K562 (cell line): ENCODE measurements around the gene ERCC2.

Experiments used
- FOXJ3 ChIP-seq: sonication (generic); formaldehyde crosslinking; IDR thresholded peaks from 2 replicates; pipeline ENCODE4 v1.4.0; 2020; ENCODE audit warnings: mild to moderate bottlenecking, missing genetic modification reagents
- POLR2AphosphoS2 ChIP-seq: IDR thresholded peaks from 2 replicates; pipeline ENCODE4 v1.6.1; 2012; ENCODE audit warnings: low read length, improper control_type of control experiment
- POLR2AphosphoS5 ChIP-seq: IDR thresholded peaks from 2 replicates; pipeline ENCODE4 v1.6.1; 2011; ENCODE audit warnings: mild to moderate bottlenecking, low read depth, low read length, moderate library complexity; ENCODE audit not compliant: control insufficient read depth, insufficient read depth
- POU5F1 ChIP-seq: fragments of 150-350 bp; IDR thresholded peaks from 2 replicates; pipeline ENCODE4 v1.6.1; 2014; ENCODE audit warnings: borderline replicate concordance, low read length, low read depth, mild to moderate bottlenecking; ENCODE audit not compliant: partially characterized antibody
- PTBP1 ChIP-seq: fragments of 200-400 bp; formaldehyde crosslinking; IDR thresholded peaks from 2 replicates; pipeline ENCODE4 v1.6.1; 2017; ENCODE audit warnings: low read depth, low read length
- RFX7 ChIP-seq: fragments of 250-450 bp; sonication (Bioruptor Pico); IDR thresholded peaks from 2 replicates; pipeline ENCODE4 v1.5.1; 2021; ENCODE audit warnings: mild to moderate bottlenecking
- STAT5A ChIP-seq: IDR thresholded peaks from 2 replicates; pipeline ENCODE4 v1.6.1; 2012; ENCODE audit warnings: low read length, inconsistent platforms, borderline replicate concordance
- ZBTB8A ChIP-seq: fragments of 450-650 bp; IDR thresholded peaks from 2 replicates; pipeline ENCODE4 v1.6.1; 2018; ENCODE audit warnings: mild to moderate bottlenecking, moderate library complexity; ENCODE audit not compliant: partially characterized antibody
- ZNF175 ChIP-seq: fragments of 200-800 bp; sonication (Bioruptor generic); IDR thresholded peaks from 2 replicates; pipeline ENCODE4 v1.6.1; 2016; ENCODE audit warnings: low read depth, mild to moderate bottlenecking, missing genetic modification characterization, missing compliant biosample characterization
- ZNF668 ChIP-seq: fragments of 250-450 bp; sonication (Bioruptor Pico); IDR thresholded peaks from 2 replicates; pipeline ENCODE4 v1.8.0; 2022; ENCODE audit warnings: mild to moderate bottlenecking, inconsistent platforms
- TF ChIP-seq, protein P1 (sequence below), 3 experiments: IDR thresholded peaks in 2 of 3; conservative IDR thresholded peaks in 1 of 3; 2 replicates each; pipeline ENCODE4 v1.5.1; 2011 to 2012; ENCODE audit warnings: low read length in 3 of 3, mild to moderate bottlenecking in 3 of 3, control low read depth in 2 of 3, improper control_type of control experiment in 1 of 3, inconsistent platforms in 1 of 3, low read depth in 1 of 3, mixed read lengths in 1 of 3, moderate library complexity in 1 of 3; ENCODE audit not compliant: insufficient read depth in 2 of 3
- TF ChIP-seq, protein P2 (sequence below): IDR thresholded peaks from 3 replicates; pipeline ENCODE4 v1.6.1; 2011; ENCODE audit warnings: borderline replicate concordance, mild to moderate bottlenecking, moderate library complexity; ENCODE audit not compliant: insufficient read length; ENCODE audit errors: extremely low read depth

DNA sequence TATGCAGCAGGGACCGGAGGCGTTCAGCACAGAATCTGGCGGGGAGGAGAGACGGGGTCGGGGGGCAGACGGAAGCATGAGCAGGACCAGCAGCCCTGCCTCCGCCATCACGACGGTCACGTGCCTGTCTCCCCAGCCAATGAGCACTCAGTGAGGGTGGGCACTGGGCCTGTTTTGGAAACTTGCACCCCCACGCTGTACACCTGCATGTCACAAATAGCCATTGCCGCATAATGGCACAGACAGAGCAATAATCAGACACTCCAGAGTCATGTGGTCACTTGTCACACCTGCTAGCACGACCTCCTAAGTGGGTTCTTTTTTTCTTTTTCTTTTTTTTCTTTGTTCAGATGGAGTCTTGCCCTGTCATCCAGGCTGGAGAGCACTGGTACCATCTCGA is 8.8 kb downstream of the ERCC2 start:
- TF ChIP-seq, protein P1, sequence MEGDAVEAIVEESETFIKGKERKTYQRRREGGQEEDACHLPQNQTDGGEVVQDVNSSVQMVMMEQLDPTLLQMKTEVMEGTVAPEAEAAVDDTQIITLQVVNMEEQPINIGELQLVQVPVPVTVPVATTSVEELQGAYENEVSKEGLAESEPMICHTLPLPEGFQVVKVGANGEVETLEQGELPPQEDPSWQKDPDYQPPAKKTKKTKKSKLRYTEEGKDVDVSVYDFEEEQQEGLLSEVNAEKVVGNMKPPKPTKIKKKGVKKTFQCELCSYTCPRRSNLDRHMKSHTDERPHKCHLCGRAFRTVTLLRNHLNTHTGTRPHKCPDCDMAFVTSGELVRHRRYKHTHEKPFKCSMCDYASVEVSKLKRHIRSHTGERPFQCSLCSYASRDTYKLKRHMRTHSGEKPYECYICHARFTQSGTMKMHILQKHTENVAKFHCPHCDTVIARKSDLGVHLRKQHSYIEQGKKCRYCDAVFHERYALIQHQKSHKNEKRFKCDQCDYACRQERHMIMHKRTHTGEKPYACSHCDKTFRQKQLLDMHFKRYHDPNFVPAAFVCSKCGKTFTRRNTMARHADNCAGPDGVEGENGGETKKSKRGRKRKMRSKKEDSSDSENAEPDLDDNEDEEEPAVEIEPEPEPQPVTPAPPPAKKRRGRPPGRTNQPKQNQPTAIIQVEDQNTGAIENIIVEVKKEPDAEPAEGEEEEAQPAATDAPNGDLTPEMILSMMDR (IDR thresholded peaks at IDR 0.05 in 2 of 3, conservative IDR thresholded peaks at IDR 0.05 in 1 of 3; ENCODE audit: insufficient read depth in 2 of 3, low read depth in 1 of 3, low read length in 3 of 3), result no peak
- TF ChIP-seq POLR2AphosphoS2 (no peak), ZNF175 (CRISPR knock-in tag) (no peak), POLR2AphosphoS5 (no peak), FOXJ3 (no peak), STAT5A (no peak), ZNF668 (CRISPR knock-in tag) (no peak), PTBP1 (no peak), POU5F1 (no peak), ZBTB8A (no peak), RFX7 (CRISPR knock-in tag) (no peak)
- TF ChIP-seq, protein P2, sequence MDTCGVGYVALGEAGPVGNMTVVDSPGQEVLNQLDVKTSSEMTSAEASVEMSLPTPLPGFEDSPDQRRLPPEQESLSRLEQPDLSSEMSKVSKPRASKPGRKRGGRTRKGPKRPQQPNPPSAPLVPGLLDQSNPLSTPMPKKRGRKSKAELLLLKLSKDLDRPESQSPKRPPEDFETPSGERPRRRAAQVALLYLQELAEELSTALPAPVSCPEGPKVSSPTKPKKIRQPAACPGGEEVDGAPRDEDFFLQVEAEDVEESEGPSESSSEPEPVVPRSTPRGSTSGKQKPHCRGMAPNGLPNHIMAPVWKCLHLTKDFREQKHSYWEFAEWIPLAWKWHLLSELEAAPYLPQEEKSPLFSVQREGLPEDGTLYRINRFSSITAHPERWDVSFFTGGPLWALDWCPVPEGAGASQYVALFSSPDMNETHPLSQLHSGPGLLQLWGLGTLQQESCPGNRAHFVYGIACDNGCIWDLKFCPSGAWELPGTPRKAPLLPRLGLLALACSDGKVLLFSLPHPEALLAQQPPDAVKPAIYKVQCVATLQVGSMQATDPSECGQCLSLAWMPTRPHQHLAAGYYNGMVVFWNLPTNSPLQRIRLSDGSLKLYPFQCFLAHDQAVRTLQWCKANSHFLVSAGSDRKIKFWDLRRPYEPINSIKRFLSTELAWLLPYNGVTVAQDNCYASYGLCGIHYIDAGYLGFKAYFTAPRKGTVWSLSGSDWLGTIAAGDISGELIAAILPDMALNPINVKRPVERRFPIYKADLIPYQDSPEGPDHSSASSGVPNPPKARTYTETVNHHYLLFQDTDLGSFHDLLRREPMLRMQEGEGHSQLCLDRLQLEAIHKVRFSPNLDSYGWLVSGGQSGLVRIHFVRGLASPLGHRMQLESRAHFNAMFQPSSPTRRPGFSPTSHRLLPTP, result no peak
